HepG2 (cell line): ENCODE measurements around the gene RHBDD2. TPM values are rescaled to one million over a fixed set of nuclear protein-coding genes. Genes with fewer than 3 reads are reported as not detected.

ENCODE experiments used
- CSRNP1 ChIP-seq: sonication (generic); formaldehyde crosslinking; IDR thresholded peaks from 2 replicates; pipeline ENCODE4 v1.8.1; 2023; ENCODE audit warnings: mild to moderate bottlenecking, missing genetic modification reagents
- FOSL1 ChIP-seq: sonication (generic); formaldehyde crosslinking; IDR thresholded peaks from 2 replicates; pipeline ENCODE4 v1.9.0; 2021; ENCODE audit warnings: missing genetic modification reagents, borderline replicate concordance
- GTF3A ChIP-seq: sonication (generic); formaldehyde crosslinking; conservative IDR thresholded peaks from 2 replicates; pipeline ENCODE4 v1.4.0; 2020; ENCODE audit warnings: mild to moderate bottlenecking, missing genetic modification reagents
- KLF12 ChIP-seq: sonication (generic); formaldehyde crosslinking; IDR thresholded peaks from 2 replicates; pipeline ENCODE4 v1.4.0; 2020; ENCODE audit warnings: missing genetic modification reagents, borderline replicate concordance
- NFE2 ChIP-seq: sonication (generic); formaldehyde crosslinking; IDR thresholded peaks from 2 replicates; pipeline ENCODE4 v1.4.0; 2020; ENCODE audit warnings: missing genetic modification reagents
- NFIC ChIP-seq: IDR thresholded peaks from 2 replicates; pipeline ENCODE4 v1.6.1; 2012; ENCODE audit warnings: mild to moderate bottlenecking, low read length, inconsistent platforms
- NFKB2 ChIP-seq: sonication (generic); formaldehyde crosslinking; IDR thresholded peaks from 2 replicates; pipeline ENCODE4 v1.4.0; 2020; ENCODE audit warnings: missing genetic modification reagents, borderline replicate concordance
- ZBTB26 ChIP-seq: IDR thresholded peaks from 2 replicates; pipeline ENCODE4 v1.6.1; 2016; ENCODE audit warnings: missing compliant biosample characterization, missing genetic modification reagents, borderline replicate concordance
- ZNF230 ChIP-seq: sonication (generic); formaldehyde crosslinking; IDR thresholded peaks from 2 replicates; pipeline ENCODE4 v1.4.0; 2020; ENCODE audit warnings: mild to moderate bottlenecking, missing genetic modification reagents
- ZNF280D ChIP-seq: sonication (generic); formaldehyde crosslinking; IDR thresholded peaks from 2 replicates; pipeline ENCODE4 v1.5.1; 2020; ENCODE audit warnings: mild to moderate bottlenecking, missing genetic modification reagents
- ZNF580 ChIP-seq: IDR thresholded peaks from 2 replicates; pipeline ENCODE4 v1.6.1; 2016; ENCODE audit warnings: low read depth, borderline replicate concordance
- ZNF777 ChIP-seq: sonication (generic); formaldehyde crosslinking; IDR thresholded peaks from 2 replicates; pipeline ENCODE4 v1.4.0; 2020; ENCODE audit warnings: missing genetic modification reagents
- polyA plus RNA-seq, 8 experiments: library from polyadenylated mRNA; depleted of rRNA in 3 of 8; stranded (reverse) in 7 of 8; unstranded in 1 of 8; fragments of >200 nt; fragmentation: Illumina TruSeq in 4 of 8; extraction: Trizol in 4 of 8; gene quantifications; 2 replicates each; pipeline versions ENCODE4 v1.2.1 to v1.2.3, GENCODE V29; 2011 to 2016; ENCODE audit warnings: low read depth in 4 of 8, missing spikeins in 1 of 8, mixed read lengths in 1 of 8; ENCODE audit not compliant: insufficient read depth in 1 of 8
- total RNA-seq, 5 experiments: library from RNA; depleted of rRNA; stranded (reverse); fragments of >200 nt; fragmentation: Illumina TruSeq; extraction: Trizol; gene quantifications; 2 replicates each; pipeline ENCODE4 v1.2.3, GENCODE V29; 2016; ENCODE audit warnings: low read depth in 1 of 5

RHBDD2 gene
- total and polyA plus RNA-seq, 2 of the 13 experiments (the other 11 are each of a cell fraction or from before 2014, with no cell fraction given) = 23.1 to 26.4 TPM

GRCh38 chr7:75878769-75879611, at the start of gene RHBDD2 (continued):
- peak; percentile 90; the same call in 1 of the 2 replicates for TF ChIP-seq NFKB2
- no peak for TF ChIP-seq NFIC
- TF ChIP-seq ZNF777 (CRISPR knock-in tag) = peak; percentile 87
- TF ChIP-seq FOSL1 (CRISPR knock-in tag) = no peak
- TF ChIP-seq ZBTB26 (CRISPR knock-in tag) = no peak
- TF ChIP-seq ZNF580 = no peak
- TF ChIP-seq ZNF280D (CRISPR knock-in tag) = peak; percentile 71; the same call in 1 of the 2 replicates
- 0 out of 2 replicates have a peak, but pooled peaks have one; percentile 29 for TF ChIP-seq GTF3A
- no peak; the same call in 1 of the 2 replicates for TF ChIP-seq CSRNP1 (CRISPR knock-in tag)
- TF ChIP-seq ZNF230 (CRISPR knock-in tag) = no peak
- TF ChIP-seq NFE2 = no peak
- 0 out of 2 replicates have a peak, but pooled peaks have one; percentile 54 for TF ChIP-seq KLF12 (CRISPR knock-in tag)
